Natural killer cell (primary cell): ENCODE measurements around the gene IFITM1. TPM values are rescaled to one million over a fixed set of nuclear protein-coding genes. Genes with fewer than 3 reads are reported as not detected.

Source experiments
- ATAC-seq, 3 donors: fragments of 150-1000 bp in 2 of 3; fragments of 200-7000 bp in 1 of 3; cut with Tn5 transposase; 1 replicate in 1 of 3; 2 replicates in 2 of 3; pipeline ENCODE4 v1.10.0; 2021; ENCODE audit warnings: mild to moderate bottlenecking in 2 of 3, moderate library complexity in 2 of 3
- DNase-seq, 2 donors: peaks; one replicate each; pipeline versions ENCODE4 v3.0.0 to v3.0.0-alpha.2; 2013 to 2021; ENCODE audit warnings: mixed read lengths in 1 of 2
- H3K27ac ChIP-seq: one replicate; pipeline ENCODE4 v1.5.1; 2013; ENCODE audit warnings: mild to moderate bottlenecking, low read length
- H3K27me3 ChIP-seq: one replicate; pipeline ENCODE4 v1.6.1; 2013; ENCODE audit warnings: low read length; ENCODE audit not compliant: control insufficient read depth, insufficient read depth
- H3K36me3 ChIP-seq: one replicate; pipeline ENCODE4 v1.6.1; 2013; ENCODE audit warnings: low read length; ENCODE audit not compliant: control insufficient read depth, insufficient read depth
- H3K4me1 ChIP-seq: one replicate; pipeline ENCODE4 v1.6.1; 2013; ENCODE audit warnings: low read length; ENCODE audit not compliant: control insufficient read depth, insufficient read depth
- H3K4me3 ChIP-seq: one replicate; pipeline ENCODE4 v1.5.1; 2013; ENCODE audit warnings: low read length
- H3K9me3 ChIP-seq: one replicate; pipeline ENCODE4 v1.6.1; 2013; ENCODE audit warnings: low read length; ENCODE audit not compliant: control insufficient read depth, insufficient read depth
- H3K27ac Mint-ChIP-seq, 2 donors: one replicate each; pipeline ENCODE4 v1.8.0; 2022; ENCODE audit warnings: mild to moderate bottlenecking in 2 of 2, mixed read lengths in 2 of 2, moderate library complexity in 1 of 2
- H3K27me3 Mint-ChIP-seq, 2 donors: one replicate each; pipeline ENCODE4 v1.8.0; 2022; ENCODE audit warnings: low read depth in 2 of 2, mixed read lengths in 2 of 2
- H3K36me3 Mint-ChIP-seq: one replicate; pipeline ENCODE4 v1.8.0; 2022; ENCODE audit warnings: mixed read lengths
- H3K4me1 Mint-ChIP-seq, 2 donors: one replicate each; pipeline ENCODE4 v1.8.0; 2022; ENCODE audit warnings: mixed read lengths in 2 of 2
- H3K4me3 Mint-ChIP-seq: one replicate; pipeline ENCODE4 v1.8.0; 2022; ENCODE audit warnings: mild to moderate bottlenecking, moderate library complexity, mixed read lengths
- H3K9me3 Mint-ChIP-seq, 2 donors: one replicate each; pipeline ENCODE4 v1.8.0; 2022; ENCODE audit warnings: mixed read lengths in 2 of 2
- CTCF ChIP-seq: fragments of 200-600 bp; IDR thresholded peaks from one replicate; pipeline ENCODE4 v1.8.0; 2022; ENCODE audit warnings: antibody characterized with exemption
- WGBS: methylation state at CpG from one replicate; pipeline ENCODE4 v1.1.7; 2013; ENCODE audit warnings: missing lambda C conversion rate; ENCODE audit not compliant: insufficient coverage; 5-methylcytosine and 5-hydroxymethylcytosine counted together
- intact Hi-C: fragments of 100-400 bp; cut with micrococcal nuclease; formaldehyde crosslinking; loops from one replicate; pipeline ENCODE4 v1.14.2; 2022
- total RNA-seq, 4 donors: library from RNA; stranded (reverse); fragments of 120-200 nt in 1 of 4; gene quantifications; one replicate each; pipeline versions ENCODE4 v1.2.3 to v1.2.4, GENCODE V29; 2013 to 2022

Gene IFITM1
- total RNA-seq, 3 donors from 2014 or later (not counting 1 experiment from before 2014, with no cell fraction given), result 540 to 809 (median 710) TPM

GRCh38 chr11:282630-283360, 31.0 kb upstream of the IFITM1 start:
- DNase-seq, result no peak
- peak overlapping the region; percentile 59 for H3K4me3 Mint-ChIP-seq
- no peak overlapping the region for H3K27ac Mint-ChIP-seq
- Histone ChIP-seq H3K9me3 (no peaks in the 10 kb centered on the region), H3K4me1 (peaks cover 84% of the 10 kb centered on the region), H3K4me3 (no peak overlapping the region), H3K27ac (no peak overlapping the region), H3K27me3 (peaks cover 23% of the 10 kb centered on the region), H3K36me3 (no peaks in the 10 kb centered on the region)
- H3K9me3 Mint-ChIP-seq, result no peaks in the 10 kb centered on the region
- intact Hi-C loops, result no loop called here
- H3K4me1 Mint-ChIP-seq, result peaks cover 21 to 47% of the 10 kb centered on the region in 2 donors
- no peaks in the 10 kb centered on the region for H3K36me3 Mint-ChIP-seq
- ATAC-seq, result no peak
- 81% methylated on average over 10 of the region's 13 CpGs for WGBS
- no peak for TF ChIP-seq CTCF
- H3K27me3 Mint-ChIP-seq, result peaks cover 0 to 41% of the 10 kb centered on the region in 2 donors

DNA sequence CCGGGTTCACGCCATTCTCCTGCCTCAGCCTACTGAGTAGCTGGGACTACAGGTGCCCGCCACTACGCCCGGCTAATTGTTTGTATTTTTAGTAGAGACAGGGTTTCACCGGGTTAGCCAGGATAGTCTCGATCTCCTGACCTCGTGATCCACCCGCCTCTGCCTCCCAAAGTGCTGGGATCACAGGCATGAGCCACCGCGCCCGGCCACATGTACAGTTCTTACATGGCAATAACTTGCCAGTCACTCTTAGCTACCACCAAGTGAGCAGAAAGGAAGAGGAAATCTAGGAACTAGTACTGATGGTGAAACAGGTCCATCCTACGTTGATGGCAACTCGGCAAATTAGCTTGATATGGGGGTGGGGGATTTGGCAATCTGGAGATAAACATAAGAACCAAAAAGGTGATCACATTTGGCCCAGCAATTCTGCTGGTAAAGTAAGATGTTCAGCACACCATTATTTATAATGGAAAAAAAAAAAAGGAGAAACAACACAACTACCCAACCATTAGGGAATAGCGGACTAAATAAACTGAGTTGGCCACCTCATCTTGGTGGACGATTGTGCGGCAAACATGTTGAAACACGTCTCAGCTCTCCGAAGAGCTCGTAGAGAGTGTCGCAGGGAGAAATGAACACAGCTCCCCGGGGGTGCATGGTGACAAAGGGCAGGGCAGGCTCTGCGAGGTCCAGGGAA, 30.3 kb upstream of the IFITM1 start:
- H3K27me3 ChIP-seq, result peaks cover 23% of the 10 kb centered on the region
- H3K36me3 ChIP-seq, result no peaks in the 10 kb centered on the region
- Mint-ChIP-seq H3K27ac (no peak overlapping the region), H3K9me3 (no peaks in the 10 kb centered on the region), H3K4me3 (no peak overlapping the region), H3K36me3 (no peaks in the 10 kb centered on the region), H3K27me3 (peaks cover 0 to 37% of the 10 kb centered on the region in 2 donors), H3K4me1 (peaks cover 23 to 45% of the 10 kb centered on the region in 2 donors)
- H3K27ac ChIP-seq, result no peak overlapping the region
- ATAC-seq, result no peak
- intact Hi-C loops, result no loop called here
- H3K4me3 ChIP-seq, result no peak overlapping the region
- H3K9me3 ChIP-seq, result no peaks in the 10 kb centered on the region
- DNase-seq, result peak in 1 of 2 donors; percentile 10
- no peak for TF ChIP-seq CTCF
- 89% methylated on average over 22 of the region's 23 CpGs for WGBS
- peaks cover 84% of the 10 kb centered on the region for H3K4me1 ChIP-seq

GRCh38 chr11:284105-285020, 29.5 kb upstream of the IFITM1 start:
- no peaks in the 10 kb centered on the region for H3K36me3 Mint-ChIP-seq
- H3K36me3 ChIP-seq, result no peaks in the 10 kb centered on the region
- no peak overlapping the region for H3K27ac Mint-ChIP-seq
- H3K4me3 Mint-ChIP-seq, result no peak overlapping the region
- TF ChIP-seq CTCF, result no peak
- H3K4me3 ChIP-seq, result no peak overlapping the region
- H3K27me3 ChIP-seq, result peaks cover 21% of the 10 kb centered on the region
- WGBS, result 84% methylated on average over 24 of the region's 24 CpGs
- peaks cover 0 to 34% of the 10 kb centered on the region in 2 donors for H3K27me3 Mint-ChIP-seq
- no peak overlapping the region for H3K27ac ChIP-seq
- H3K4me1 ChIP-seq, result peaks cover 80% of the 10 kb centered on the region
- H3K9me3 ChIP-seq, result no peaks in the 10 kb centered on the region
- intact Hi-C loops, result no loop called here
- ATAC-seq, result no peak
- H3K9me3 Mint-ChIP-seq, result no peaks in the 10 kb centered on the region
- DNase-seq, result peak in 1 of 2 donors; percentile 14
- peaks cover 23 to 43% of the 10 kb centered on the region in 2 donors for H3K4me1 Mint-ChIP-seq
